Renal cortex interstitium (tissue), 3 donors: Measurements from ENCODE around the gene MC1R. TPM values are rescaled to one million over a fixed set of nuclear protein-coding genes. Genes with fewer than 3 reads are reported as not detected.

Source experiments
- polyA plus RNA-seq, 3 donors: library from polyadenylated mRNA; unstranded; fragments of 120-200 nt; gene quantifications; one replicate each; pipeline ENCODE4 v1.2.1, GENCODE V29; 2013; ENCODE audit not compliant: insufficient read length in 3 of 3

MC1R gene
- polyA plus RNA-seq, 3 donors: 2.9 to 6.3 (median 3.5) TPM

Other genes starting within 250 kb of the MC1R start
- gene CDK10, start 232.2 kb upstream of the MC1R start, polyA plus RNA-seq: 100 to 1,000 TPM in 2 of 3 donors, 10 to 100 TPM in 1; 90.3 to 167 (median 127) TPM
- 10 to 100 TPM in 1 of 3 donors, 1 to 10 TPM in 2; 5.2 to 11.2 (median 8.2) TPM for gene SPATA2L, start 217.2 kb upstream of the MC1R start, polyA plus RNA-seq
- gene VPS9D1, start 198.0 kb upstream of the MC1R start, polyA plus RNA-seq: 10 to 100 TPM; 10.2 to 16.5 (median 13.1) TPM
- 10 to 100 TPM; 24.3 to 34.7 (median 29.5) TPM for gene ZNF276, start 197.3 kb upstream of the MC1R start, polyA plus RNA-seq
- 10 to 100 TPM; 26.0 to 41.3 (median 35.3) TPM for gene FANCA, start 102.2 kb upstream of the MC1R start, polyA plus RNA-seq
- 10 to 100 TPM; 10.4 to 19.5 (median 12.2) TPM for gene SPIRE2, start 90.4 kb upstream of the MC1R start, polyA plus RNA-seq
- gene TCF25, start 45.3 kb upstream of the MC1R start, polyA plus RNA-seq: 100 to 1,000 TPM; 131 to 182 (median 148) TPM
- 10 to 100 TPM in 2 of 3 donors, 1 to 10 TPM in 1; 7.7 to 18.7 (median 10.2) TPM for gene TUBB3, start 4.5 kb downstream of the MC1R start, polyA plus RNA-seq
- 10 to 100 TPM; 32.5 to 52.7 (median 46.0) TPM for gene DEF8, start 29.9 kb downstream of the MC1R start, polyA plus RNA-seq
- 10 to 100 TPM in 2 of 3 donors, 1 to 10 TPM in 1; 9.2 to 14.7 (median 13.0) TPM for gene DBNDD1, start 100.6 kb downstream of the MC1R start, polyA plus RNA-seq
- gene PRDM7, start 158.5 kb downstream of the MC1R start, polyA plus RNA-seq: under 1 TPM; 0.53 to 0.76 (median 0.53) TPM